HCT116 (cell line): Measurements from ENCODE around the gene ANKFN1. TPM values are rescaled to one million over a fixed set of nuclear protein-coding genes. Genes with fewer than 3 reads are reported as not detected.

Source experiments
- ATAC-seq: fragments of 200-7000 bp; cut with Tn5 transposase; 2 replicates; pipeline ENCODE4 v1.9.1; 2020; ENCODE audit warnings: mild to moderate bottlenecking, moderate library complexity
- BruUV-seq: library from RNA; stranded (reverse); fragments of 400-500 nt; replicated peaks from 2 replicates; lab custom pipeline; 2021; lab: Mats Ljungman, UMichigan
- CTCF ChIA-PET: fragments of 300-600 bp; sonication (Branson Sonifier 250); formaldehyde crosslinking; loops from one replicate; lab custom pipeline; 2021; ENCODE audit warnings: antibody characterized with exemption; lab: Charles Lee
- POLR2A ChIA-PET: fragments of 300-600, 350-600 bp; sonication (Branson Sonifier 250); formaldehyde crosslinking; loops from one replicate; lab custom pipeline; 2021; ENCODE audit warnings: antibody characterized with exemption; lab: Charles Lee
- RAD21 ChIA-PET, 2 experiments: fragments of 300-600 bp; sonication (Branson Sonifier 250); formaldehyde crosslinking; loops; one replicate each; lab custom pipeline; 2023; ENCODE audit warnings: low total read pairs in 2 of 2; ENCODE audit not compliant: uncharacterized antibody in 2 of 2, unreplicated experiment in 2 of 2, low non-redundant PET in 1 of 2; lab: Charles Lee
- DNase-seq: peaks from one replicate; pipeline ENCODE4 v3.0.0-alpha.2; 2010; ENCODE audit warnings: low read depth, low spot score
- H2AFZ ChIP-seq: fragments of 200-600 bp; shearing (Covaris generic), sonication (generic); 2 replicates; pipeline ENCODE4 v1.6.1; 2017; ENCODE audit warnings: low read depth, mixed run types, mixed read lengths, antibody characterized with exemption, low read length; ENCODE audit not compliant: poor library complexity, severe bottlenecking
- H3K27ac ChIP-seq: 2 replicates; pipeline ENCODE4 v1.5.1; 2012; ENCODE audit warnings: low read depth, low read length
- H3K27me3 ChIP-seq: fragments of 200-600 bp; sonication (generic); 2 replicates; pipeline ENCODE4 v1.6.1; 2016; ENCODE audit warnings: mixed run types, low read length, mixed read lengths; ENCODE audit not compliant: insufficient read depth
- H3K36me3 ChIP-seq, 2 experiments: fragments of 200-500 bp in 1 of 2; fragments of 200-600 bp in 1 of 2; sonication (Bioruptor generic) in 1 of 2; sonication (generic) in 1 of 2; 2 replicates each; pipeline versions ENCODE4 v1.5.1 to v1.6.1; 2014 to 2016; ENCODE audit warnings: low read length in 2 of 2, inconsistent platforms in 1 of 2, mixed read lengths in 1 of 2, mixed run types in 1 of 2; ENCODE audit not compliant: insufficient read depth in 2 of 2, control insufficient read depth in 1 of 2
- H3K4me1 ChIP-seq, 2 experiments: fragments of 200-600 bp in 1 of 2; sonication (generic) in 1 of 2; 2 replicates each; pipeline versions ENCODE4 v1.5.1 to v1.6.1; 2012 to 2017; ENCODE audit warnings: low read length in 2 of 2, inconsistent platforms in 1 of 2, mild to moderate bottlenecking in 1 of 2, mixed read lengths in 1 of 2, mixed run types in 1 of 2, moderate library complexity in 1 of 2; ENCODE audit not compliant: insufficient read depth in 2 of 2, control insufficient read depth in 1 of 2
- H3K4me2 ChIP-seq: fragments of 200-600 bp; sonication (generic); 2 replicates; pipeline ENCODE4 v1.6.1; 2017; ENCODE audit warnings: mixed run types, low read length, mixed read lengths
- H3K4me3 ChIP-seq, 2 experiments: fragments of 200-600 bp in 1 of 2; sonication (generic) in 1 of 2; replicated peaks in 1 of 2; 2 replicates each; pipeline ENCODE4 v1.5.1; 2011 to 2016; ENCODE audit warnings: low read length in 2 of 2, control low read depth in 1 of 2, low read depth in 1 of 2, mild to moderate bottlenecking in 1 of 2, mixed read lengths in 1 of 2, mixed run types in 1 of 2
- H3K79me2 ChIP-seq: fragments of 200-600 bp; sonication (generic); 2 replicates; pipeline ENCODE4 v1.6.1; 2017; ENCODE audit warnings: mild to moderate bottlenecking, mixed run types, low read length, moderate library complexity, mixed read lengths; ENCODE audit not compliant: insufficient read depth
- H3K9ac ChIP-seq: fragments of 200-600 bp; sonication (generic); 2 replicates; pipeline ENCODE4 v1.6.1; 2016; ENCODE audit warnings: low read length, mixed read lengths
- H3K9me2 ChIP-seq: fragments of 200-600 bp; sonication (generic), shearing (Covaris generic); 2 replicates; pipeline ENCODE4 v1.6.1; 2017; ENCODE audit warnings: mixed run types, mild to moderate bottlenecking, moderate library complexity; ENCODE audit not compliant: insufficient read depth
- H3K9me3 ChIP-seq, 2 experiments: fragments of 200-500 bp in 1 of 2; fragments of 200-600 bp in 1 of 2; sonication (Bioruptor generic) in 1 of 2; sonication (generic) in 1 of 2; 2 replicates each; pipeline ENCODE4 v1.6.1; 2014 to 2017; ENCODE audit warnings: low read length in 2 of 2, mixed read lengths in 2 of 2, inconsistent platforms in 1 of 2, low read depth in 1 of 2, mild to moderate bottlenecking in 1 of 2, mixed run types in 1 of 2, moderate library complexity in 1 of 2; ENCODE audit not compliant: control insufficient read depth in 1 of 2, insufficient read depth in 1 of 2
- H4K20me1 ChIP-seq: fragments of 200-600 bp; sonication (generic), shearing (Covaris generic); 2 replicates; pipeline ENCODE4 v1.6.1; 2017; ENCODE audit warnings: mixed run types, mild to moderate bottlenecking, moderate library complexity; ENCODE audit not compliant: insufficient read depth
- CEBPB ChIP-seq: IDR thresholded peaks from 2 replicates; pipeline ENCODE4 v1.6.1; 2012; ENCODE audit warnings: low read depth
- JUND ChIP-seq: IDR thresholded peaks from 2 replicates; pipeline ENCODE4 v1.6.1; 2012
- SRF ChIP-seq: IDR thresholded peaks from 2 replicates; pipeline ENCODE4 v1.6.1; 2012; ENCODE audit warnings: low read depth
- YY1 ChIP-seq: IDR thresholded peaks from 2 replicates; pipeline ENCODE4 v1.6.1; 2011; ENCODE audit warnings: low read length, low read depth, moderate library complexity, mild to moderate bottlenecking; ENCODE audit not compliant: insufficient replicate concordance; ENCODE audit errors: extremely low read depth
- ZBTB33 ChIP-seq: IDR thresholded peaks from 2 replicates; pipeline ENCODE4 v1.6.1; 2011; ENCODE audit warnings: mild to moderate bottlenecking, low read length, moderate library complexity; ENCODE audit not compliant: insufficient replicate concordance; ENCODE audit errors: extremely low read depth
- ZFX ChIP-seq: fragments of 450-650 bp; IDR thresholded peaks from 2 replicates; pipeline ENCODE4 v1.6.1; 2017
- ZNF274 ChIP-seq: fragments of 200-500 bp; sonication (Bioruptor generic); IDR thresholded peaks from 2 replicates; pipeline ENCODE4 v1.6.1; 2014; ENCODE audit warnings: mild to moderate bottlenecking, low read depth, low read length, inconsistent platforms
- intact Hi-C: fragments of 100-400 bp; cut with micrococcal nuclease; formaldehyde crosslinking; loops from 2 replicates; pipeline ENCODE4 v1.10.0; 2022
- total RNA-seq: library from RNA; stranded (reverse); gene quantifications from one replicate; pipeline ENCODE4 v1.2.1, GENCODE V29; 2021; ENCODE audit not compliant: unreplicated experiment
- TF ChIP-seq, protein P1 (sequence below): IDR thresholded peaks from 2 replicates; pipeline ENCODE4 v1.6.1; 2012; ENCODE audit warnings: low read depth

Gene ANKFN1
- total RNA-seq, 1 experiment from 2014 or later: 1.1 TPM

DNA sequence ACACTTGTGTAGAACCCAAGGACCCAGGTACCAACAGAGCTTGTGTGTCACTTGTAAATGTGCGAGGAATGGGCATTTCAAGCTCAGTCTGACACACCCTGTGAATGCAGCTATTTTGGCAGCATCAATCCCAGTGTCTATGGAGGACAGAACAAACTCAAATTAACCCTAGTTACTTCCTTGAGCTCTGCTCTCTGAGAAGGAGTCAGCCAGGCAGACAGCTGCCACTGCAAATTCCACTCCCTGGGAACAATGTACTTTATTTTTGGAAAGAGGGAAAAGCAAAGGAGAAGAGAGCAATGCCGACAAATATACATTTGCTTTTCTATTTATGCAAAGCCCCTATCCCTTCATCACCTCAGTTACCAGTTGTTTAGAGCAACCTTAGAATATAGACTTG lies 391.8 kb downstream of the ANKFN1 start (continued):
- TF ChIP-seq, protein P1, sequence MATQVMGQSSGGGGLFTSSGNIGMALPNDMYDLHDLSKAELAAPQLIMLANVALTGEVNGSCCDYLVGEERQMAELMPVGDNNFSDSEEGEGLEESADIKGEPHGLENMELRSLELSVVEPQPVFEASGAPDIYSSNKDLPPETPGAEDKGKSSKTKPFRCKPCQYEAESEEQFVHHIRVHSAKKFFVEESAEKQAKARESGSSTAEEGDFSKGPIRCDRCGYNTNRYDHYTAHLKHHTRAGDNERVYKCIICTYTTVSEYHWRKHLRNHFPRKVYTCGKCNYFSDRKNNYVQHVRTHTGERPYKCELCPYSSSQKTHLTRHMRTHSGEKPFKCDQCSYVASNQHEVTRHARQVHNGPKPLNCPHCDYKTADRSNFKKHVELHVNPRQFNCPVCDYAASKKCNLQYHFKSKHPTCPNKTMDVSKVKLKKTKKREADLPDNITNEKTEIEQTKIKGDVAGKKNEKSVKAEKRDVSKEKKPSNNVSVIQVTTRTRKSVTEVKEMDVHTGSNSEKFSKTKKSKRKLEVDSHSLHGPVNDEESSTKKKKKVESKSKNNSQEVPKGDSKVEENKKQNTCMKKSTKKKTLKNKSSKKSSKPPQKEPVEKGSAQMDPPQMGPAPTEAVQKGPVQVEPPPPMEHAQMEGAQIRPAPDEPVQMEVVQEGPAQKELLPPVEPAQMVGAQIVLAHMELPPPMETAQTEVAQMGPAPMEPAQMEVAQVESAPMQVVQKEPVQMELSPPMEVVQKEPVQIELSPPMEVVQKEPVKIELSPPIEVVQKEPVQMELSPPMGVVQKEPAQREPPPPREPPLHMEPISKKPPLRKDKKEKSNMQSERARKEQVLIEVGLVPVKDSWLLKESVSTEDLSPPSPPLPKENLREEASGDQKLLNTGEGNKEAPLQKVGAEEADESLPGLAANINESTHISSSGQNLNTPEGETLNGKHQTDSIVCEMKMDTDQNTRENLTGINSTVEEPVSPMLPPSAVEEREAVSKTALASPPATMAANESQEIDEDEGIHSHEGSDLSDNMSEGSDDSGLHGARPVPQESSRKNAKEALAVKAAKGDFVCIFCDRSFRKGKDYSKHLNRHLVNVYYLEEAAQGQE: no peak
- no peak for TF ChIP-seq ZBTB33

DNA sequence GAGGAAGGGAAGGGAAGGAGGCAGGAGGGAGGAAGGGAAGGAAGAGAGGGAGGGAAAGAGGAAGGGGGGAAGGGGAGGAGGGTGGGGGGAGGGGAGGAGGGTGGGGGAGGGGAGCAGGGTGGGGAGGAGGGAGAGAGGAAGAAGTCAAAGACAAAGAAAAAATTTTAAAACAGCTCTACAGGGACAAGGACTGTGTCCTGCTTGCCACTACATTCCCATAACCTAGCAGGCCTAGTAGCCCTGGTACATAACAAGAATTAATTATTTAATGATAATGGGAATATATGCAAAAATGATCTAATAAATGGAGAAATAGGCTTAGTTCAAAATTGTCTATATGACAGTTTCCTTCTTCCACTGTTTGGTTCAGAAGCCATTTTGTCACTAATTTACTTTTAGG lies 392.7 kb downstream of the ANKFN1 start:
- intact Hi-C loops: no loop called here
- Histone ChIP-seq H3K27me3 (peaks cover 8% of the 10 kb centered on the region; the same call in 1 of the 2 replicates), H3K9me2 (no peaks in the 10 kb centered on the region), H3K4me3 (no peak overlapping the region), H3K4me1 (no peaks in the 10 kb centered on the region), H3K36me3 (no peaks in the 10 kb centered on the region), H3K27ac (no peak overlapping the region), H2AFZ (no peak overlapping the region), H3K9me3 (no peaks in the 10 kb centered on the region), H3K79me2 (no peaks in the 10 kb centered on the region), H4K20me1 (no peaks in the 10 kb centered on the region), H3K9ac (no peak overlapping the region), H3K4me2 (no peak overlapping the region)
- BruUV-seq: no TSS peak
- DNase-seq: no peak
- TF ChIP-seq ZNF274 (no peak), JUND (no peak), ZFX (no peak), YY1 (no peak), SRF (no peak), CEBPB (no peak)
- TF ChIP-seq, protein P1: no peak
- ChIA-PET POLR2A (no interaction called here), CTCF (no interaction called here), RAD21 (no interaction called here)
- ATAC-seq: no peak
